HL-60 (cell line): ENCODE measurements around the gene LRRC3.

ENCODE experiments used
- CTCF ChIP-seq: IDR thresholded peaks from one replicate; pipeline ENCODE4 v1.5.1; 2011; ENCODE audit warnings: low read length, control low read depth, inconsistent platforms; ENCODE audit not compliant: insufficient read depth
- POLR2AphosphoS5 ChIP-seq: IDR thresholded peaks from 2 replicates; pipeline ENCODE4 v1.6.1; 2012; ENCODE audit warnings: low read depth

- TF ChIP-seq CTCF (no peak), POLR2AphosphoS5 (no peak)
Observed at GRCh38 chr21:44436958-44437357, 18.4 kb upstream of the LRRC3 start.
